ENCODE results near the gene AQP6.

AQP6 gene

GRCh38 chr12:50021031-50021430 lies 48.3 kb downstream of the AQP6 start:
- no peak for FAIRE-seq
- DNase-seq (ENCODE audit: extremely low spot score, insufficient read length, low read depth): no peak

DNA sequence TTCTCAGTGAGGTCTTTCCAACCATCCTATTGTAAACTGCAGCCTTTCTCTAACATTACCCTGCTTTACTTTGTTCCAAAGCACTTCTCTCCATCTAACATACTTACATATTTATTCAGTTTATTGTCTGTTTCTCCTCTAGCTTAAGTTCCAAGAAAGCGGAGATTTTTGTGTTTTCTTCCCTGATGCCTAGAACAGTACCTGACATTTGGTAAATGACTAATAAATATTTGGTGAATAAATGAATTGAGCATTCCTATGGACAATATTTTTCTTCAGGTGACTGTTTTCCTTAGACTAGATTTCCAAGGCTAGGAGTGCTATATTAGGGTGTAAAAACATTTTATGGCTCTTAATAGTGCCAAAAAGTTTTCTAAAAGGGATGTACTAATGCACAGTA lies 50.2 kb downstream of the AQP6 start:
- DNase-seq (ENCODE audit: extremely low spot score, insufficient read length, low read depth) (no peak), FAIRE-seq (no peak)

DNA sequence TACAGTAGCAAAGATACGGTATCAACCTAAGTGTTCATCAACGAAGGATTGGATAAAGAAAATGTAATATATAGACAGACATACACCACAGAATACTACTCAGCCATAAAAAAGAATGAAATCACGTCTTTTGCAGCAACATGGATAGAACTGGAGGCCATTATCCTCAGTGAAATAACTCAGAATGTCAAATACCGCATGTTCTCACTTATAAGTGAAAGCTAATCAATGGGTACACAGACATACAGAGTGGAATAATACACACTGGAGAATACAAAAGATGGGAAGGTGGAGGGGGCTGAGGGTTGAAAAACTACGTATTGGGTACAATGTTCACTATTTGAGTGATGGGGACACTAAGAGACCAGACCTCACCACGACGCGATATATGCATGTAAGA lies 51.5 kb downstream of the AQP6 start:
- FAIRE-seq (no peak), DNase-seq (ENCODE audit: extremely low spot score, insufficient read length, low read depth) (no peak)

- FAIRE-seq: no peak
- DNase-seq (ENCODE audit: extremely low spot score, insufficient read length, low read depth): no peak
Measured at GRCh38 chr12:50024805-50025186, 52.0 kb downstream of the AQP6 start.

DNA sequence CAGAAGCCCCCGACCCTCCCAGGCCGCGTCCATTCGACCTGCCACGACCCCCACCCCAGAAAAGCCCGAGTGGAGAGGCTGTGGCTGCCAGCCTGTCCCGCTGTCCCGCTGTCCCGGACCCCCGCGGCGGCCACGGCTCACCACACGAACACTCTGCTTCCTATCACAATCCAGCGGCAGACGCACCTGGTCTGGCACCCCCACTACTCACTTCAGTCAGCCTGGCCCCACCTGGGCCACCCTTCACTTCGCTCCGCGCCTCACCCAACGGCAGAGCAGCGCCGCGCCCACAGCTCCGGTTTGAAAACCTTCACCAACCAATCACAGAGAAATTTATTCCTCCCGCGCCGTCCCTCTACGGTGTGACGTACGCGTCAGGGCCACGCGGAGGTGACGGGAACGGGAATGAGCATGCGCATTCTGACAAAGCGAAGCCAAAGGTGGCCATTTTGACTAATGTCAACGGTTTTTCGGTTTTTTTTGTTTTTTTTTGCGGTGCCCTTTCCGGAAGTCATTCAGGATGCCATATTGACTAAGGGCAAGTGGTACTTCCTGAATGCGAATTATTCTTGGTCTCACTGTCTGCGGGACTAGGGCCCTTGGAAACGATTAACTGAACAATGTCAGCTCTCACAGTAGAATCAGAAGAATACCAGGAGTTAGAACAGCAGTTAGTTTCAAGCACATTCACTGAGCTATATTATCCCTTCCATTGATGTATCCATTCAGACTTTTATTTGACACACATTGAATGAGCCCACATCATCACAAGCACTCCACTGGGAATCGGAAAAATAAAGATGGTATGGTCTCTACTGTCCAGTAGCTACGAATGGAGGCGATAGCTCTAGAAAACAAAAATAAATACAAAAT lies 52.7 kb downstream of the AQP6 start, which contains the start of gene RACGAP1:
TSS of gene RACGAP1 (minus strand) at position 308 of the 873 bp plus-strand sequence. CDS start 8,779 bp downstream, outside the sequence.
- peak; percentile 99 for FAIRE-seq
- peak; percentile 97 for DNase-seq (ENCODE audit: extremely low spot score, insufficient read length, low read depth)

- no peak for DNase-seq (ENCODE audit: extremely low spot score, insufficient read length, low read depth)
- FAIRE-seq: no peak
Measured at GRCh38 chr12:50026691-50027090, 53.9 kb downstream of the AQP6 start.
